HEK293 (cell line): ENCODE data around the gene LPP.

Experiments used
- CTCF ChIA-PET: fragments of 350-600 bp; formaldehyde crosslinking; extraction: SDS; loops from one replicate; lab custom pipeline; 2021; ENCODE audit warnings: antibody characterized with exemption; lab: Yijun Ruan, JAX
- POLR2A ChIA-PET: fragments of 300-600 bp; formaldehyde crosslinking; extraction: SDS; loops from one replicate; lab custom pipeline; 2020; ENCODE audit warnings: antibody characterized with exemption, inconsistent platforms; lab: Yijun Ruan, JAX
- H3K27ac ChIP-seq: fragments of 200-500 bp; sonication (Bioruptor generic); 2 replicates; pipeline ENCODE4 v1.5.1; 2014; ENCODE audit warnings: low read depth, low read length, control low read depth, inconsistent platforms; ENCODE audit errors: extremely low read depth
- H3K36me3 ChIP-seq, 2 experiments: fragments of 200-500 bp in 1 of 2; sonication (Bioruptor generic) in 1 of 2; 1 replicate in 1 of 2; 2 replicates in 1 of 2; pipeline ENCODE4 v1.5.1; 2014 to 2017; ENCODE audit warnings: inconsistent platforms in 2 of 2, low read length in 2 of 2; ENCODE audit not compliant: control insufficient read depth in 2 of 2, insufficient read depth in 1 of 2
- H3K4me1 ChIP-seq: fragments of 200-500 bp; sonication (Bioruptor generic); 2 replicates; pipeline ENCODE4 v1.5.1; 2014; ENCODE audit warnings: mild to moderate bottlenecking, low read length, inconsistent platforms; ENCODE audit not compliant: control insufficient read depth, insufficient read depth
- H3K4me3 ChIP-seq: 2 replicates; pipeline ENCODE4 v1.5.1; 2011; ENCODE audit warnings: low read depth, mild to moderate bottlenecking, control low read depth, low read length, moderate library complexity
- H3K9me3 ChIP-seq: fragments of 200-500 bp; sonication (Bioruptor generic); 2 replicates; pipeline ENCODE4 v1.5.1; 2014; ENCODE audit warnings: low read depth, low read length, inconsistent platforms; ENCODE audit not compliant: control insufficient read depth, insufficient read depth
- BCL11B ChIP-seq: fragments of 450-650 bp; formaldehyde crosslinking; IDR thresholded peaks from 2 replicates; pipeline ENCODE4 v1.5.1; 2016; ENCODE audit warnings: low read depth, missing biosample characterization, missing genetic modification characterization
- BCL6B ChIP-seq: fragments of 450-650 bp; formaldehyde crosslinking; IDR thresholded peaks from 2 replicates; pipeline ENCODE4 v1.5.1; 2017; ENCODE audit warnings: missing biosample characterization, missing genetic modification characterization
- INSM2 ChIP-seq: fragments of 450-650 bp; formaldehyde crosslinking; IDR thresholded peaks from 2 replicates; pipeline ENCODE4 v1.5.1; 2016; ENCODE audit warnings: missing biosample characterization, missing genetic modification characterization
- KLF16 ChIP-seq: fragments of 450-650 bp; formaldehyde crosslinking; IDR thresholded peaks from 2 replicates; pipeline ENCODE4 v1.5.1; 2017; ENCODE audit warnings: missing biosample characterization, missing genetic modification characterization
- SETDB1 ChIP-seq: IDR thresholded peaks from one replicate; pipeline ENCODE4 v1.6.1; 2017; ENCODE audit warnings: mild to moderate bottlenecking, low read length, moderate library complexity, mixed read lengths; ENCODE audit not compliant: insufficient read length
- ZBTB1 ChIP-seq: fragments of 450-650 bp; formaldehyde crosslinking; IDR thresholded peaks from 2 replicates; pipeline ENCODE4 v1.5.1; 2016; ENCODE audit warnings: missing biosample characterization, missing genetic modification characterization
- ZBTB8A ChIP-seq: fragments of 450-650 bp; formaldehyde crosslinking; IDR thresholded peaks from 2 replicates; pipeline ENCODE4 v1.5.1; 2016; ENCODE audit warnings: missing biosample characterization, missing genetic modification characterization
- ZNF202 ChIP-seq: fragments of 450-650 bp; formaldehyde crosslinking; IDR thresholded peaks from 2 replicates; pipeline ENCODE4 v1.5.1; 2016; ENCODE audit warnings: missing biosample characterization, missing genetic modification characterization, borderline replicate concordance
- ZNF280D ChIP-seq: fragments of 450-650 bp; formaldehyde crosslinking; IDR thresholded peaks from 2 replicates; pipeline ENCODE4 v1.5.1; 2016; ENCODE audit warnings: missing biosample characterization, missing genetic modification characterization
- ZNF510 ChIP-seq: fragments of 450-650 bp; formaldehyde crosslinking; IDR thresholded peaks from 2 replicates; pipeline ENCODE4 v1.5.1; 2018; ENCODE audit warnings: mild to moderate bottlenecking, missing genetic modification characterization, missing biosample characterization; ENCODE audit not compliant: insufficient replicate concordance
- ZNF529 ChIP-seq: fragments of 450-650 bp; formaldehyde crosslinking; IDR thresholded peaks from 2 replicates; pipeline ENCODE4 v1.5.1; 2017; ENCODE audit warnings: missing genetic modification characterization, missing biosample characterization; ENCODE audit not compliant: insufficient replicate concordance
- ZNF610 ChIP-seq: fragments of 450-650 bp; formaldehyde crosslinking; IDR thresholded peaks from 2 replicates; pipeline ENCODE4 v1.5.1; 2016; ENCODE audit warnings: missing biosample characterization, missing genetic modification characterization, borderline replicate concordance
- ZNF76 ChIP-seq: fragments of 450-650 bp; formaldehyde crosslinking; IDR thresholded peaks from 2 replicates; pipeline ENCODE4; 2016; ENCODE audit warnings: low read depth, missing biosample characterization, missing genetic modification characterization, borderline replicate concordance
- ZNF837 ChIP-seq: fragments of 450-650 bp; formaldehyde crosslinking; IDR thresholded peaks from 2 replicates; pipeline ENCODE4 v1.5.1; 2016; ENCODE audit warnings: missing biosample characterization, missing genetic modification characterization
- ZXDB ChIP-seq: fragments of 450-650 bp; formaldehyde crosslinking; IDR thresholded peaks from 2 replicates; pipeline ENCODE4 v1.5.1; 2016; ENCODE audit warnings: missing biosample characterization, missing genetic modification characterization
- TF ChIP-seq, protein P1 (sequence below): fragments of 450-650 bp; formaldehyde crosslinking; IDR thresholded peaks from 2 replicates; pipeline ENCODE4 v1.5.0; 2017; ENCODE audit warnings: missing biosample characterization, missing genetic modification characterization, borderline replicate concordance
- TF ChIP-seq, protein P2 (sequence below): fragments of 450-650 bp; formaldehyde crosslinking; IDR thresholded peaks from 2 replicates; pipeline ENCODE4 v1.5.1; 2016; ENCODE audit warnings: missing biosample characterization, missing genetic modification characterization

LPP gene

DNA sequence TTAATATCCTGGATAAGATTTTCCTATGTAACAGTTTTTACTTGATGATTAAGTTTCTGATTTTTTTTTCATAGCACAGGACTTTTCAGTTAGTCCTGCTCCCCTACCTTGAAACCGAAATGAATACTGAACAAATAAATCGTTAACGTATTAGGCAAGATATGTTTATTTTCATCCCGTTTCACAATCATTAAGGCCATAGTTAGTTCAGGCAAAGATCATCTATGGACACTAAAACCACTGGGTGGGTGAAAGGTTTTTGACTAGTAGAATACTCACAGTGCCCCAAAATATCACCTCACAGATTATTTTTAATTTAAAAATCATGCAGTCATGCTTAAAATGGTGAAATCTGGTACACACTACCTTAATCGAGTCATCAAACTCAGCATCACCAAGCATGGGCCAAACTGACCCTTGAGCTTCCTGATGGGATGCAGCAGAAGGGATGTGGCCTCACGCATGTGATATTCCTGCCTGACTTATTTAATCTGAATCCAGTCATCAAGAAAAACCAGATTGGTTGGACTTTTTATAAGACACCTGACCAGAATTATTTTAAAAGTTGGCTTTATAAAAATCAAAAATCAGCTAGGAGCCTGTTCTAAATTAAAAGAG lies 365.0 kb downstream of the LPP start:
- Histone ChIP-seq H3K4me1 (peaks cover 3% of the 10 kb centered on the region; the same call in 1 of the 2 replicates), H3K4me3 (no peak overlapping the region), H3K9me3 (no peaks in the 10 kb centered on the region), H3K36me3 (no peaks in the 10 kb centered on the region), H3K27ac (no peak overlapping the region)
- ChIA-PET CTCF (interaction anchor here (0.5 kb wide), 1 partner anchor 432 kb away, joined by 3 read pairs; no protein-coding TSS in a partner anchor), POLR2A (no interaction called here)
- TF ChIP-seq, protein P1, sequence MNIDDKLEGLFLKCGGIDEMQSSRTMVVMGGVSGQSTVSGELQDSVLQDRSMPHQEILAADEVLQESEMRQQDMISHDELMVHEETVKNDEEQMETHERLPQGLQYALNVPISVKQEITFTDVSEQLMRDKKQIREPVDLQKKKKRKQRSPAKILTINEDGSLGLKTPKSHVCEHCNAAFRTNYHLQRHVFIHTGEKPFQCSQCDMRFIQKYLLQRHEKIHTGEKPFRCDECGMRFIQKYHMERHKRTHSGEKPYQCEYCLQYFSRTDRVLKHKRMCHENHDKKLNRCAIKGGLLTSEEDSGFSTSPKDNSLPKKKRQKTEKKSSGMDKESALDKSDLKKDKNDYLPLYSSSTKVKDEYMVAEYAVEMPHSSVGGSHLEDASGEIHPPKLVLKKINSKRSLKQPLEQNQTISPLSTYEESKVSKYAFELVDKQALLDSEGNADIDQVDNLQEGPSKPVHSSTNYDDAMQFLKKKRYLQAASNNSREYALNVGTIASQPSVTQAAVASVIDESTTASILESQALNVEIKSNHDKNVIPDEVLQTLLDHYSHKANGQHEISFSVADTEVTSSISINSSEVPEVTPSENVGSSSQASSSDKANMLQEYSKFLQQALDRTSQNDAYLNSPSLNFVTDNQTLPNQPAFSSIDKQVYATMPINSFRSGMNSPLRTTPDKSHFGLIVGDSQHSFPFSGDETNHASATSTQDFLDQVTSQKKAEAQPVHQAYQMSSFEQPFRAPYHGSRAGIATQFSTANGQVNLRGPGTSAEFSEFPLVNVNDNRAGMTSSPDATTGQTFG, result no peak
- TF ChIP-seq ZNF76 (no peak), ZNF837 (tag by site-specific recombination) (no peak), ZNF510 (tag by site-specific recombination) (no peak), ZNF202 (tag by site-specific recombination) (no peak), ZNF529 (tag by site-specific recombination) (no peak)
- TF ChIP-seq, protein P2, sequence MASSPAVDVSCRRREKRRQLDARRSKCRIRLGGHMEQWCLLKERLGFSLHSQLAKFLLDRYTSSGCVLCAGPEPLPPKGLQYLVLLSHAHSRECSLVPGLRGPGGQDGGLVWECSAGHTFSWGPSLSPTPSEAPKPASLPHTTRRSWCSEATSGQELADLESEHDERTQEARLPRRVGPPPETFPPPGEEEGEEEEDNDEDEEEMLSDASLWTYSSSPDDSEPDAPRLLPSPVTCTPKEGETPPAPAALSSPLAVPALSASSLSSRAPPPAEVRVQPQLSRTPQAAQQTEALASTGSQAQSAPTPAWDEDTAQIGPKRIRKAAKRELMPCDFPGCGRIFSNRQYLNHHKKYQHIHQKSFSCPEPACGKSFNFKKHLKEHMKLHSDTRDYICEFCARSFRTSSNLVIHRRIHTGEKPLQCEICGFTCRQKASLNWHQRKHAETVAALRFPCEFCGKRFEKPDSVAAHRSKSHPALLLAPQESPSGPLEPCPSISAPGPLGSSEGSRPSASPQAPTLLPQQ (tag by site-specific recombination), result no peak

DNA sequence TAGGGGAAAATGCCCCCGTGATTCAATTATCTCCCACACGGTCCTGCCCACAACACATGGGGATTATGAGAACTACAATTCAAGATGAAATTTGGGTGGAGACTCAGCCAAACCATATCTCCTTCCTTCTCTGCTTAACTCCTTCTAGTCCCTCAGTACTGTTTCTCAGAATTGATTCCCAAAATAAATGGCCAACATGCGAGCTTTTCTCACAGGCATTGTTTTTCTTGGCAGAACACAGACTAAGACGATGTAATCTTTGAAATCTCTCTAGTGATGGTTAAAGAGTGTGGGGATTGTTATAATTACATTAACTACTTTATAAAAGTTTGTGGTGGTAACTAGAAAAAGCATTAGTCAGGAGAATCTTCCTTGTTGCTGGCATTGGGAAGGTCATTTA lies 366.5 kb downstream of the LPP start:
- H3K27ac ChIP-seq, result no peak overlapping the region
- ChIA-PET POLR2A (no interaction called here), CTCF (no interaction called here)
- H3K4me3 ChIP-seq, result no peak overlapping the region
- no peaks in the 10 kb centered on the region; a peak in 1 of 3 replicates for H3K36me3 ChIP-seq
- no peaks in the 10 kb centered on the region for H3K9me3 ChIP-seq
- 0 out of 2 replicates have a peak, but pooled peaks have one; percentile 24 for TF ChIP-seq BCL6B (tag by site-specific recombination)
- no peak for TF ChIP-seq ZNF837 (tag by site-specific recombination)
- TF ChIP-seq, all 188 proteins: peak for 1
- H3K4me1 ChIP-seq, result peaks cover 3% of the 10 kb centered on the region; the same call in 1 of the 2 replicates

- POLR2A ChIA-PET, result no interaction called here
Measured at GRCh38 chr3:188522115-188522514, 368.2 kb downstream of the LPP start.

More at GRCh38 chr3:188522115-188522514, 368.2 kb downstream of the LPP start:
- Histone ChIP-seq H3K4me3 (no peak overlapping the region), H3K36me3 (no peaks in the 10 kb centered on the region; a peak in 1 of 3 replicates), H3K9me3 (no peaks in the 10 kb centered on the region), H3K4me1 (peaks cover 3% of the 10 kb centered on the region; the same call in 1 of the 2 replicates), H3K27ac (no peak overlapping the region)
- TF ChIP-seq ZNF529 (tag by site-specific recombination) (no peak), KLF16 (tag by site-specific recombination) (no peak), SETDB1 (no peak), ZBTB8A (no peak), ZNF280D (no peak), ZNF610 (no peak), BCL11B (tag by site-specific recombination) (no peak), ZBTB1 (tag by site-specific recombination) (no peak), ZXDB (tag by site-specific recombination) (no peak), INSM2 (tag by site-specific recombination) (no peak)
- CTCF ChIA-PET, result no interaction called here
